AG10803 (cell line): Measurements from ENCODE around the gene SERINC4.

Experiments
- DNase-seq: peaks from one replicate; pipeline ENCODE4 v3.0.0; 2010; ENCODE audit warnings: low read depth
- H3K4me3 ChIP-seq: 2 replicates; pipeline ENCODE4 v1.5.1; 2011; ENCODE audit warnings: mild to moderate bottlenecking, low read length, control low read depth
- CTCF ChIP-seq: conservative IDR thresholded peaks from 2 replicates; pipeline ENCODE4 v1.5.1; 2011; ENCODE audit warnings: mild to moderate bottlenecking, low read length, control low read depth, inconsistent platforms

The SERINC4 gene

GRCh38 chr15:43793647-43794046, 6.4 kb downstream of the SERINC4 start:
- no peak for TF ChIP-seq CTCF
- no peak for DNase-seq

DNA sequence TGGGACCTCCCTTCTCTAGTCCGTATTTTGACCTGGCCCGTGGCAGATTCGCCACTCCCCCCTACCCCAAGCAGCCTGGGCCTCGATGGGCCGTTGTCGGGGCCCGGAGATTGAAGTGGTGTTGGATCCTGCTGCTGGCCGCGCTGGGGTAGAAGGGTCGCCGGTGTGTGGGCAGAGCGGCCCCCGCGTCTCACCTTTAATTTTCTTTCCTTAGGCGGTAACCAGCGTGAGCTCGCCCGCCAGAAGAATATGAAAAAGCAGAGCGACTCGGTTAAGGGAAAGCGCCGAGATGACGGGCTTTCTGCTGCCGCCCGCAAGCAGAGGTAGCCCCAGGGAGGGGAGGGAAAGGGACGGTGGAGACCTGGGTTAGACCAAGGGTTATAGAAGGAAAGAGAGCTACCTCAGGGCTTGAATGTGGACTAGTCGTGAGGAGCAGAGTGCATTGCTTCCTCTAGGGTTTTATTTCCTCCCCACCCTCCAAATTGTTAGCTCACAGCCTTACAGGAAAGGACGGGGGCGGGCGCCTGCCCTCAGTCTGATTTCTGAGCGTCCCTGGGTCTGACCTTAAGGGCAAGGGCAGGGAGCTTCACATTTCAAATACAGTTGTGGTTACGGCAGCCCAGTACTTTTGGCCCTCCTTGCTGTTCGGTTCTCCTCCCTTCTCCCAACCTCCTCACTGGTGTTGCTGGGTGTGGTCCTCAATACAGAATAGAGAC, 7.1 kb downstream of the SERINC4 start:
- H3K4me3 ChIP-seq = peak overlapping the region; percentile 100
- TF ChIP-seq CTCF = peak; percentile 44
- DNase-seq = peak; percentile 53

More at GRCh38 chr15:43793647-43794046, 6.4 kb downstream of the SERINC4 start:
- peak overlapping the region; percentile 100 for H3K4me3 ChIP-seq

GRCh38 chr15:43791993-43792760, 7.8 kb downstream of the SERINC4 start, which contains the start of gene SERF2:
TSS of gene SERF2 (plus strand) at chr15:43792320. CDS start at chr15:43792377, 57 bp downstream.
- no peak for TF ChIP-seq CTCF
- peak within 1 kb of the TSS; percentile 100 for H3K4me3 ChIP-seq
- DNase-seq = peak; percentile 100

DNA sequence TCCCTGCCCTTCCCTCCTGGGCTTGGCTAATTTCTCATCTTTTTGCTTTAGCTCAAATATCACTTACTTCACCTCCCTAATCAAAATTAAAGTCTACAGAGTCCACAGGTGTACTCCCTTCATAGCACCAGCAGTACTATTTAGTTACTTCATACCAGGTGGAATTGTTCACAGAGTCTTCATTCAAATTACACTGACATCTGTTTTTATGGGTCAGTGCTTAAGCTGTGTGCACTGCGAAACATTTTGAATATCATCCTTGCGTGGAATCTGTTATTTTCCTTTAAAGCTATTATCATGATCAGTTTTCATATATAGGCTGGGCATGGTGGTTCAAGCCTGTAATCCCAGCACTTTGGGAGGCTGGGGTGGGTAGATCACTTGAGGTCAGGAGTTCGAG, 10.6 kb downstream of the SERINC4 start:
- H3K4me3 ChIP-seq = no peak overlapping the region
- DNase-seq = no peak
- no peak for TF ChIP-seq CTCF

DNA sequence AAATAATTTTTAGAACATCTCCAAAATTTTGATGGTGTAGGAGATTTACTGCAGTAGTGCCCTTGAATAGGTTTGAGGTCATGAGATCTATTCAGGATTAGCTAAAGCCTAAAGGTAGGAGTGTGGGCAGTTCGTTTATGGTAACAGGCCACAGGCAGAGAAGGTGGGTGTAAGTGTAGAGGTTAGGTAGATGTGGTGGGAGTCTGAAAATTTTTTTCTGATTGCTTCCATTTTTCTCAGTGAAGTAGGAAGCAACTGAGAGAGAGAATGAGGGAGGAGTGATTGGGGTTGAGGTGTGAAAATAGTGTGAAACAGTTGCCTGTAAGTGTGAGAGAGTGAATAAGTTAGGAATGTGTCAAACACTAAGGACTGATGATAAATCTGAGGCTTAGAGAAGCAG, 21.0 kb downstream of the SERINC4 start:
- no peak for TF ChIP-seq CTCF
- DNase-seq = no peak
- no peak overlapping the region for H3K4me3 ChIP-seq

DNA sequence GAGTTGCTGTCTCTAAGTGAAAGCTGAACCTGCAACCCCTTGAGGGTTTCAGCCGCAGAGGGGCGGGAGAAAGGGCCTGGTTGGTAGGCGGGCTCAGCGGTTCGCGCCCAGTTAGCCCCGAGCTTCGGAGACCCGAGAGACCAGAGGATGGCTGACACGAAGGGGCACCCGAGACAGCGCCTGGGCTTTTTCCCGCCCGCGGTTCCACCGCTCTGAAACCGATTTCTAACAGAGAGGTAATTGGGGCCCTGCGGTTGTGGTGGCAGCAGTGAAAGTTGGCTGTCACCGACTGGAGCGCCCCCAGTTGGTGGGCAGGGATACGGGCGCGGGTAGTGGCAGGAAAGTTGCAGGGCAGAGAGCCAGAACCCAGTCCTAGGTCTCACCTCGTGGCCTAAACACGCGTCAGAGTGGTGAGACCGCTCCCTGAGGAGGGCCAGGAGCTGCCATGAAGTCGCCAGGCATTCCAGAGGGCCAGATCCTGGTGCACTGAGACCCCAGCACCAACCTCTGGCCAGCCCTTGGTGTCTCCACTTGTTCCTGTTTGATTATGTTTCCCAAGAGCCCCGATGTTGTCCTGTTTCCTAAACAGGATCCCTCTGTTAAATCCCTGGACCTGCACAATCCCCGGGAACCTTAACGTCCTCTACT, 22.6 kb downstream of the SERINC4 start:
- H3K4me3 ChIP-seq = peak overlapping the region; percentile 82
- DNase-seq = peak; percentile 60
- TF ChIP-seq CTCF = peak; percentile 74
